ENCODE results near the gene CLDND2.

- no peak for TF ChIP-seq EP300 (IDR thresholded peaks at IDR 0.05; ENCODE audit: low read depth)
- no peak for TF ChIP-seq POLR2A (IDR thresholded peaks at IDR 0.05)
Observed at GRCh38 chr19:51339687-51340656, 28.8 kb downstream of the CLDND2 start.

All from transverse colon (tissue), 1 donor.